ENCODE data around the gene RHOH. TPM values are rescaled to one million over a fixed set of nuclear protein-coding genes. Genes with fewer than 3 reads are reported as not detected.

RHOH gene
- total and polyA plus RNA-seq, 9 of the 15 experiments (the other 6 are each of a cell fraction or from before 2014, with no cell fraction given) = 14.3 to 37.7 (median 23.2) TPM

- no peak for TF ChIP-seq ZNF518B (CRISPR knock-in tag; IDR thresholded peaks at IDR 0.05)
These were observed 54.5 kb downstream of the RHOH start (continued) for GRCh38 chr4:40251366-40251765.

- Histone ChIP-seq H3K9me1 (ENCODE audit: control insufficient read depth, insufficient read depth, low read length) (no peaks in the 10 kb centered on the region), H3K4me3 (no peak overlapping the region), H2AFZ (ENCODE audit: low read depth, low read length) (peak overlapping the region; percentile 57), H3K36me3 (ENCODE audit: control insufficient read depth, insufficient read depth, low read length) (no peaks in the 10 kb centered on the region), H3K4me1 (replicated peaks in 1 of 2; ENCODE audit: control insufficient read depth in 2 of 2, insufficient read depth in 2 of 2, low read length in 2 of 2) (no peaks in the 10 kb centered on the region; a peak in 1 of 5 replicates), H3K79me2 (ENCODE audit: control insufficient read depth, insufficient read depth, low read length) (no peaks in the 10 kb centered on the region), H3K4me2 (ENCODE audit: insufficient read depth, low read length) (no peak overlapping the region), H3K9me3 (replicated peaks; ENCODE audit: control insufficient read depth, insufficient read depth, low read depth, low read length) (no peaks in the 10 kb centered on the region), H3K27ac (ENCODE audit: extremely low read depth, low read depth, low read length) (no peak overlapping the region), H4K20me1 (replicated peaks; ENCODE audit: control insufficient read depth, insufficient read depth, low read length) (no peaks in the 10 kb centered on the region), H3K27me3 (ENCODE audit: control insufficient read depth in 2 of 2, insufficient read depth in 2 of 2, low read length in 2 of 2) (no peaks in the 10 kb centered on the region), H3K9ac (ENCODE audit: insufficient read depth in 1 of 2, low read depth in 2 of 2, low read length in 2 of 2) (no peak overlapping the region)
- ChIA-PET CTCF (ENCODE audit: low intra/inter-chr PET ratio) (no interaction called here), POLR2A (interaction anchor here (1.2 kb wide), 1 partner anchor 12 kb away, joined by 3 read pairs; no protein-coding TSS in a partner anchor)
- DNase-seq (ENCODE audit: extremely low read depth in 1 of 4, low spot score in 3 of 4) = no peak
- intact Hi-C loops (cut with micrococcal nuclease) = no loop called here
- FAIRE-seq = no peak
- no TSS peak for BruUV-seq (replicated peaks)
- TF ChIP-seq NUFIP1 (IDR thresholded peaks at IDR 0.05; ENCODE audit: partially characterized antibody) = no peak
- no peak for TF ChIP-seq SPI1 (IDR thresholded peaks at IDR 0.05; ENCODE audit: borderline replicate concordance, low read depth, low read length)
- TF ChIP-seq HNRNPH1 (optimal IDR thresholded peaks at IDR 0.05; ENCODE audit: low read depth, low read length) = no peak
- TF ChIP-seq MEF2D (tag; conservative IDR thresholded peaks at IDR 0.05; ENCODE audit: low read depth) = no peak
- no peak for TF ChIP-seq PYGO2 (tag; IDR thresholded peaks at IDR 0.05)
- no peak for TF ChIP-seq KLF1 (tag; IDR thresholded peaks at IDR 0.05)
- no peak for ATAC-seq
- 37% methylated on average over 4 of the region's 4 CpGs for WGBS (ENCODE audit: insufficient coverage, low coverage, missing lambda C conversion rate)
- in situ Hi-C loops (cut with MboI) = no loop called here
These were observed 57.1 kb downstream of the RHOH start for GRCh38 chr4:40253906-40254305.

Measured in K562 (cell line).